Lower leg skin (tissue), 4 donors: ENCODE results near the gene MAMLD1. TPM values are rescaled to one million over a fixed set of nuclear protein-coding genes. Genes with fewer than 3 reads are reported as not detected.

Source experiments
- DNase-seq, 2 donors: peaks; one replicate each; pipeline ENCODE4 v3.0.0-alpha.2; 2019; ENCODE audit warnings: low spot score in 2 of 2
- H3K4me3 ChIP-seq: fragments of 200-600 bp; sonication (generic); 2 replicates; pipeline ENCODE4 v1.5.1; 2017; ENCODE audit warnings: mild to moderate bottlenecking, low read depth; ENCODE audit not compliant: poor library complexity, severe bottlenecking
- POLR2A ChIP-seq, 2 donors: fragments of 450-650 bp; IDR thresholded peaks; one replicate each; pipeline ENCODE4 v1.6.1; 2016 to 2017; ENCODE audit warnings: antibody characterized with exemption in 2 of 2, mild to moderate bottlenecking in 1 of 2, moderate library complexity in 1 of 2
- WGBS, 2 donors: methylation state at CpG; one replicate each; pipeline ENCODE4 v1.1.5; 2018; 5-methylcytosine and 5-hydroxymethylcytosine counted together
- intact Hi-C: fragments of 100-400 bp; cut with DNase I; formaldehyde crosslinking; loops from one replicate; pipeline ENCODE4 v1.15.0; 2023; ENCODE audit warnings: low total_unique reads
- total RNA-seq, 4 donors: library from RNA; depleted of rRNA; stranded (reverse); fragments of >200 nt; gene quantifications; one replicate each; pipeline ENCODE4 v1.1.0, GENCODE V29; 2016
- TF ChIP-seq, protein P1 (sequence below), 3 donors: fragments of 450-650 bp; IDR thresholded peaks; one replicate each; pipeline ENCODE4 v1.5.1; 2016; ENCODE audit warnings: antibody characterized with exemption in 3 of 3, mild to moderate bottlenecking in 3 of 3, moderate library complexity in 2 of 3

The MAMLD1 gene
- total RNA-seq, 4 donors from 2014 or later = 1.9 to 3.2 (median 2.6) TPM

DNA sequence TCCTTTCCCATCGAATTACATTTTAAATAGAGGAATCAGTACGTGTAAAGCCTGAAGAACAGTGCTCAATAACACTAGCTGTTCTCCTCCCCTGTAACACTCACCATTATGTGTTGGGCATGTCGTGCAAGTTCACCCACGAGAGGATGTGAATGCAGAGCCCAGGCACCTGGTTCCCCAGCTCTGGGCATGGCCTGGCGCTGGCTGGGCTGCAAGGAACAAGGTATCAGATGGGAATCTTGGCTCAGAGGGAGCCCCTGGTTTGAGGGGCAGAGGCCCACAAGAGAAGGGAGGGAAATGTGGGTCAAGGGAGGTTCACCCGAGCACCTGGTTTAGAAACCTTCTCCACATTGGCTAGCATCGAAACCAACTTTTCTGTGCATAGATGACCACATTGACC is 163.6 kb downstream of the MAMLD1 start:
- 78 to 90% methylated on average over 7 of the region's 7 CpGs for WGBS, 2 donors
- TF ChIP-seq POLR2A (IDR thresholded peaks at IDR 0.05) = no peak
- TF ChIP-seq, protein P1, sequence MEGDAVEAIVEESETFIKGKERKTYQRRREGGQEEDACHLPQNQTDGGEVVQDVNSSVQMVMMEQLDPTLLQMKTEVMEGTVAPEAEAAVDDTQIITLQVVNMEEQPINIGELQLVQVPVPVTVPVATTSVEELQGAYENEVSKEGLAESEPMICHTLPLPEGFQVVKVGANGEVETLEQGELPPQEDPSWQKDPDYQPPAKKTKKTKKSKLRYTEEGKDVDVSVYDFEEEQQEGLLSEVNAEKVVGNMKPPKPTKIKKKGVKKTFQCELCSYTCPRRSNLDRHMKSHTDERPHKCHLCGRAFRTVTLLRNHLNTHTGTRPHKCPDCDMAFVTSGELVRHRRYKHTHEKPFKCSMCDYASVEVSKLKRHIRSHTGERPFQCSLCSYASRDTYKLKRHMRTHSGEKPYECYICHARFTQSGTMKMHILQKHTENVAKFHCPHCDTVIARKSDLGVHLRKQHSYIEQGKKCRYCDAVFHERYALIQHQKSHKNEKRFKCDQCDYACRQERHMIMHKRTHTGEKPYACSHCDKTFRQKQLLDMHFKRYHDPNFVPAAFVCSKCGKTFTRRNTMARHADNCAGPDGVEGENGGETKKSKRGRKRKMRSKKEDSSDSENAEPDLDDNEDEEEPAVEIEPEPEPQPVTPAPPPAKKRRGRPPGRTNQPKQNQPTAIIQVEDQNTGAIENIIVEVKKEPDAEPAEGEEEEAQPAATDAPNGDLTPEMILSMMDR (IDR thresholded peaks at IDR 0.05) = no peak
- H3K4me3 ChIP-seq = no peak overlapping the region
- DNase-seq = no peak
- intact Hi-C loops = no loop called here

GRCh38 chrX:150527108-150527507 is 164.0 kb downstream of the MAMLD1 start:
- intact Hi-C loops = no loop called here
- DNase-seq = no peak
- 69 to 100% methylated on average over 3 of the region's 3 CpGs for WGBS, 2 donors
- TF ChIP-seq POLR2A (IDR thresholded peaks at IDR 0.05) = no peak
- TF ChIP-seq, protein P1 (IDR thresholded peaks at IDR 0.05) = no peak
- H3K4me3 ChIP-seq = no peak overlapping the region

DNA sequence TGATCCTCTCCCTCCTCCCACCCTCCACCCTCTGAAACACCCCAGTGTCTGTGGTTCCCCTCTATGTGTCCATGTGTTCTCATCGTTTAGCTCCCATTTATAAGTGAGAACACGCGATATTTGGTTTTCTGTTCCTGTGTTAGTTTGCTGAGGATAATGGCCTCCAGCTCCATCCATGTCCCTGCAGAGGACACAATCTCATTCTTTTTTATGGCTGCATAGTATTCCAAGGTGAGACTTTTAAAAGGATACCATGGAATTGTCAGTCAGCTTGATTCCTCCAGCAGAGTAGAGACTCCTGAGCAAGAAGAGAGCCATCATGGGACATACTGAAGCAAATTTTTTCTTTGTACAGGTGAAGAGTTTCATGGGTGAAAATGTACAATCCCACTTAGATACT is 166.5 kb downstream of the MAMLD1 start:
- no peak overlapping the region for H3K4me3 ChIP-seq
- WGBS, 2 donors = 95 to 98% methylated on average over 3 of the region's 3 CpGs
- TF ChIP-seq POLR2A (IDR thresholded peaks at IDR 0.05) = no peak
- TF ChIP-seq, protein P1 (IDR thresholded peaks at IDR 0.05) = no peak
- no peak for DNase-seq
- intact Hi-C loops = no loop called here

- intact Hi-C loops = no loop called here
- TF ChIP-seq POLR2A (IDR thresholded peaks at IDR 0.05) = no peak
- TF ChIP-seq, protein P1 (IDR thresholded peaks at IDR 0.05) = no peak
- no peak for DNase-seq
- WGBS, 2 donors = 85 to 91% methylated on average over 7 of the region's 7 CpGs
- no peak overlapping the region for H3K4me3 ChIP-seq
Observed at GRCh38 chrX:150530821-150531220, 167.7 kb downstream of the MAMLD1 start.

DNA sequence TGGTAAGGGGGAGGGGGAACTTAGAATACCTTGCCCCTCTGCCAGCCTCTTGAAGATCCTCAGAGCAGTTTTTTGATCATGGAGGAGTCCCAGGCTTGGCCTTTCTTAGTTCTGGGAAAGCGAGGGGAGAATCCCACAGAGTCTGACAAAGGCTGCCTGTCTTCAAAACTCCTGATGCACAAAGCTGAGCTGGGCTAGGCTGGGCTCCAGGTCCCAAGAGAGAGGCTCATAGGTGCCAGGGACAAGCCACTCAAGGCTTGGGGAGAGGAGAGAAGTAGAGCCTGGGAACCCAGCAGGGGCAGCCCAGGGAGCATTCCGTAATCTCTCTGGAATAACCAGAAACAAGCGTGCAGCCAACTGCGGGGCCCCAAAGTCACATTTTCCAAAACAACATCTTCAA is 168.3 kb downstream of the MAMLD1 start:
- TF ChIP-seq, protein P1 (IDR thresholded peaks at IDR 0.05) = no peak
- no peak for TF ChIP-seq POLR2A (IDR thresholded peaks at IDR 0.05)
- intact Hi-C loops = no loop called here
- DNase-seq = no peak
- no peak overlapping the region for H3K4me3 ChIP-seq
- WGBS, 2 donors = 76 to 78% methylated on average over 3 to 4 of the region's 4 CpGs

GRCh38 chrX:150533863-150534262 is 170.7 kb downstream of the MAMLD1 start:
- H3K4me3 ChIP-seq = no peak overlapping the region
- intact Hi-C loops = no loop called here
- TF ChIP-seq POLR2A (IDR thresholded peaks at IDR 0.05) = no peak
- TF ChIP-seq, protein P1 (IDR thresholded peaks at IDR 0.05) = no peak
- 77 to 90% methylated on average over 3 of the region's 3 CpGs for WGBS, 2 donors
- no peak for DNase-seq
